SK-N-SH (cell line): ENCODE data around the gene MYO1C. TPM values are rescaled to one million over a fixed set of nuclear protein-coding genes. Genes with fewer than 3 reads are reported as not detected.

Experiments used
- CTCF ChIA-PET: fragments of 300-600, 350-600 bp; formaldehyde crosslinking; extraction: SDS; loops from one replicate; lab custom pipeline; 2021; lab: Yijun Ruan, JAX
- POLR2A ChIA-PET: fragments of 350-600 bp; sonication (Branson Sonifier 250); formaldehyde crosslinking; extraction: SDS; loops from one replicate; lab custom pipeline; 2020; ENCODE audit warnings: antibody characterized with exemption, inconsistent platforms; lab: Yijun Ruan, JAX
- DNase-seq: peaks from one replicate; pipeline ENCODE4 v3.0.0; 2012
- H2AFZ ChIP-seq: fragments of 200-600 bp; sonication (generic); 2 replicates; pipeline ENCODE4 v1.8.1; 2016; ENCODE audit warnings: antibody characterized with exemption, mild to moderate bottlenecking, low read depth
- H3F3A ChIP-seq: fragments of 200-600 bp; sonication (generic); replicated peaks from 2 replicates; pipeline ENCODE3; 2016; ENCODE audit warnings: antibody characterized with exemption, mild to moderate bottlenecking; ENCODE audit not compliant: insufficient read depth
- H3K27ac ChIP-seq, 2 experiments: fragments of 200-500 bp in 1 of 2; fragments of 200-600 bp in 1 of 2; sonication (Bioruptor generic) in 1 of 2; sonication (generic), shearing (Covaris generic) in 1 of 2; 2 replicates each; pipeline versions ENCODE4 v1.5.1 to v1.6.1; 2014 to 2016; ENCODE audit warnings: low read depth in 2 of 2, inconsistent platforms in 1 of 2, low read length in 1 of 2, mild to moderate bottlenecking in 1 of 2, mixed read lengths in 1 of 2
- H3K27me3 ChIP-seq: fragments of 200-600 bp; sonication (generic), shearing (Covaris generic); 2 replicates; pipeline ENCODE4 v1.6.1; 2016; ENCODE audit warnings: mixed run types; ENCODE audit not compliant: insufficient read depth
- H3K36me3 ChIP-seq, 2 experiments: fragments of 200-500 bp in 1 of 2; fragments of 200-600 bp in 1 of 2; sonication (Bioruptor generic) in 1 of 2; sonication (generic) in 1 of 2; replicated peaks in 1 of 2; 2 replicates each; pipeline versions ENCODE3 to v1.5.1; 2014 to 2016; ENCODE audit warnings: low read length in 1 of 2, mild to moderate bottlenecking in 1 of 2; ENCODE audit not compliant: insufficient read depth in 2 of 2, control insufficient read depth in 1 of 2
- H3K4me1 ChIP-seq, 2 experiments: fragments of 200-500 bp in 1 of 2; fragments of 200-600 bp in 1 of 2; sonication (Bioruptor generic) in 1 of 2; sonication (generic), shearing (Covaris generic) in 1 of 2; 2 replicates each; pipeline versions ENCODE4 v1.5.1 to v1.6.1; 2014 to 2016; ENCODE audit warnings: low read depth in 1 of 2, low read length in 1 of 2, mixed run types in 1 of 2; ENCODE audit not compliant: insufficient read depth in 2 of 2, control insufficient read depth in 1 of 2
- H3K4me2 ChIP-seq: fragments of 200-600 bp; sonication (generic), shearing (Covaris generic); 2 replicates; pipeline ENCODE4 v1.6.1; 2017; ENCODE audit warnings: mixed run types
- H3K4me3 ChIP-seq, 2 experiments: fragments of 200-500 bp in 1 of 2; fragments of 200-600 bp in 1 of 2; sonication (Bioruptor generic) in 1 of 2; sonication (generic), shearing (Covaris generic) in 1 of 2; 2 replicates each; pipeline versions ENCODE4 v1.5.1 to v1.8.1; 2014 to 2016; ENCODE audit warnings: low read depth in 2 of 2, inconsistent platforms in 1 of 2, low read length in 1 of 2, mild to moderate bottlenecking in 1 of 2, mixed read lengths in 1 of 2, moderate library complexity in 1 of 2
- H3K79me2 ChIP-seq: fragments of 200-600 bp; sonication (generic); 2 replicates; pipeline ENCODE4 v1.8.1; 2017; ENCODE audit warnings: mild to moderate bottlenecking; ENCODE audit not compliant: insufficient read depth
- H3K9ac ChIP-seq: fragments of 200-600 bp; sonication (generic); 2 replicates; pipeline ENCODE4 v1.6.1; 2017; ENCODE audit warnings: mixed run types
- H3K9me2 ChIP-seq: fragments of 200-600 bp; sonication (generic); 2 replicates; pipeline ENCODE4 v1.6.1; 2017; ENCODE audit warnings: mixed run types
- H3K9me3 ChIP-seq: fragments of 200-600 bp; sonication (generic); 2 replicates; pipeline ENCODE4 v1.6.1; 2017; ENCODE audit warnings: mixed run types, mild to moderate bottlenecking, moderate library complexity
- H4K20me1 ChIP-seq: fragments of 200-600 bp; sonication (generic); 2 replicates; pipeline ENCODE4 v1.6.1; 2017; ENCODE audit warnings: mild to moderate bottlenecking, mixed run types; ENCODE audit not compliant: insufficient read depth
- CHD2 ChIP-seq: fragments of 150-350 bp; IDR thresholded peaks from 2 replicates; pipeline ENCODE4 v1.6.1; 2018; ENCODE audit warnings: low read length; ENCODE audit not compliant: partially characterized antibody
- EP300 ChIP-seq, 2 experiments: IDR thresholded peaks; 2 replicates each; pipeline versions ENCODE4 v1.4.0 to v1.6.1; 2012; ENCODE audit warnings: borderline replicate concordance in 1 of 2, low read depth in 1 of 2, low read length in 1 of 2
- FOSL2 ChIP-seq: IDR thresholded peaks from 2 replicates; pipeline ENCODE4 v1.4.0; 2012; ENCODE audit warnings: low read depth, mild to moderate bottlenecking, moderate library complexity, borderline replicate concordance
- GABPA ChIP-seq: IDR thresholded peaks from 2 replicates; pipeline ENCODE4 v1.4.0; 2012; ENCODE audit warnings: low read depth, mild to moderate bottlenecking
- GATA2 ChIP-seq: sonication (generic); formaldehyde crosslinking; IDR thresholded peaks from 2 replicates; pipeline ENCODE4 v1.5.0; 2020; ENCODE audit warnings: mild to moderate bottlenecking, missing genetic modification reagents
- IRF3 ChIP-seq: fragments of 150-350 bp; IDR thresholded peaks from 2 replicates; pipeline ENCODE4 v1.6.1; 2016; ENCODE audit warnings: mild to moderate bottlenecking, low read depth, low read length
- MEF2A ChIP-seq: IDR thresholded peaks from 2 replicates; pipeline ENCODE4 v1.4.0; 2012; ENCODE audit warnings: low read depth, borderline replicate concordance
- NFIC ChIP-seq: IDR thresholded peaks from 2 replicates; pipeline ENCODE4 v1.4.0; 2012; ENCODE audit warnings: borderline replicate concordance
- NRF1 ChIP-seq: IDR thresholded peaks from 2 replicates; pipeline ENCODE4 v1.6.1; 2012; ENCODE audit warnings: low read depth, mild to moderate bottlenecking, low read length
- POLR2AphosphoS5 ChIP-seq: IDR thresholded peaks from 2 replicates; pipeline ENCODE4 v1.6.1; 2012; ENCODE audit warnings: low read depth, low read length
- RAD21 ChIP-seq: IDR thresholded peaks from 2 replicates; pipeline ENCODE4 v1.6.1; 2012; ENCODE audit warnings: mild to moderate bottlenecking, low read length
- RCOR1 ChIP-seq: fragments of 150-350 bp; IDR thresholded peaks from 2 replicates; pipeline ENCODE4 v1.6.1; 2017; ENCODE audit warnings: antibody characterized with exemption, low read length
- REST ChIP-seq: IDR thresholded peaks from 2 replicates; pipeline ENCODE4 v1.6.1; 2012; ENCODE audit warnings: mild to moderate bottlenecking, low read depth, low read length, moderate library complexity
- RFX5 ChIP-seq: IDR thresholded peaks from 2 replicates; pipeline ENCODE4 v1.6.1; 2012; ENCODE audit warnings: mild to moderate bottlenecking, improper control_type of control experiment, low read length
- RXRA ChIP-seq: IDR thresholded peaks from 2 replicates; pipeline ENCODE4 v1.4.0; 2012; ENCODE audit warnings: low read depth, mild to moderate bottlenecking, borderline replicate concordance
- SIN3A ChIP-seq: IDR thresholded peaks from 2 replicates; pipeline ENCODE4 v1.6.1; 2012; ENCODE audit warnings: low read depth, mild to moderate bottlenecking, low read length, moderate library complexity, borderline replicate concordance
- TAF1 ChIP-seq: IDR thresholded peaks from 2 replicates; pipeline ENCODE4 v1.6.1; 2012; ENCODE audit warnings: low read depth, mild to moderate bottlenecking, low read length, moderate library complexity, borderline replicate concordance
- TCF12 ChIP-seq: IDR thresholded peaks from 2 replicates; pipeline ENCODE4 v1.4.0; 2012
- WGBS: methylation state at CpG from one replicate; pipeline ENCODE4 v1.1.6; 2017; ENCODE audit warnings: low lambda C conversion rate; 5-methylcytosine and 5-hydroxymethylcytosine counted together
- polyA plus RNA-seq, 3 experiments: library from polyadenylated mRNA; depleted of rRNA; stranded (reverse); fragments of >200 nt; gene quantifications; 2 replicates each; pipeline ENCODE4 v1.2.3, GENCODE V29; 2012
- TF ChIP-seq, protein P1 (sequence below): IDR thresholded peaks from 2 replicates; pipeline ENCODE4; 2012

MYO1C gene
- polyA plus RNA-seq, 1 of the 3 experiments (the other 2 are of a cell fraction), result 102 TPM

DNA sequence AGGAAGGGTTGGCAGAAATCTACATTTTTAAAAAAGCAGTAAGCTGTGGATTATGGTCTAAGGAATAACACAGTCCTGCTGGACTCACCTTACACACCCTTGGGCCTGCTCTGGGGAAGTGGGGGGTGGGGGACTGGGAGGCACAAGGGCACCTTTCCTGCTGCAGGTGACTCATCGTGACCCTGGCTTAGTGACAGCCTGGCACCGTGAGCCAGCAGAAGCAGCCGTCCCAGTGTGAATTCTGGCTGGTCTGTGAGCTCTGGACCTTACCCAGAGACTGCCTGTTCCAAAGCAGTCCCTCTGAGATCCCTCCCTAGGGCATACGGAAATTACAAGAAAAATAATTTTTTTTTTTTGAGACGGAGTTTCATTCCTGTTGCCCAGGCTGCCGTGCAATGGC lies 32.3 kb downstream of the MYO1C start:
- Histone ChIP-seq H3K36me3 (no peaks in the 10 kb centered on the region), H3K4me2 (no peak overlapping the region), H3K27ac (0 out of 4 replicates have a peak overlapping the region, but pooled peaks of 1 of the 2 experiments have one; percentile 11), H2AFZ (no peak overlapping the region), H3K27me3 (no peaks in the 10 kb centered on the region), H3K79me2 (peaks cover 8% of the 10 kb centered on the region), H3K9me2 (no peaks in the 10 kb centered on the region), H3K9ac (no peak overlapping the region), H3K4me1 (peaks cover 3 to 5% of the 10 kb centered on the region in 2 experiments; a peak in 2 of 4 replicates), H3F3A (peaks cover 19% of the 10 kb centered on the region), H4K20me1 (peaks cover 5% of the 10 kb centered on the region; the same call in 1 of the 2 replicates), H3K9me3 (no peaks in the 10 kb centered on the region), H3K4me3 (no peak overlapping the region)
- no peak for DNase-seq
- ChIA-PET POLR2A (interaction anchor here (0.7 to 2.0 kb wide), 3 partner anchors 12 to 114 kb away, joined by 3 to 6 read pairs (median 5); no protein-coding TSS in a partner anchor), CTCF (interaction anchor here (0.8 to 1.0 kb wide), 2 partner anchors 128 to 201 kb away, joined by 3 to 4 read pairs; no protein-coding TSS in a partner anchor)
- TF ChIP-seq CHD2, result no peak
- TF ChIP-seq SIN3A, result no peak
- TF ChIP-seq IRF3, result no peak
- peak; percentile 41; the same call in 1 of the 2 replicates for TF ChIP-seq FOSL2
- 37% methylated on average over 4 of the region's 6 CpGs for WGBS

- WGBS, result 2% methylated on average over 10 of the region's 93 CpGs
- TF ChIP-seq GABPA (peak; percentile 83), RXRA (no peak), GATA2 (CRISPR knock-in tag) (no peak), RFX5 (no peak), IRF3 (no peak), REST (no peak), RAD21 (no peak), NFIC (no peak), NRF1 (peak; percentile 84), RCOR1 (no peak), EP300 (IDR thresholded peaks at IDR 0.05; ENCODE audit: borderline replicate concordance in 1 of 2, low read depth in 1 of 2, low read length in 1 of 2) (no peak; a peak in 1 of 4 replicates), POLR2AphosphoS5 (peak; percentile 84), MEF2A (no peak), TAF1 (peak; percentile 74), TCF12 (no peak)
- TF ChIP-seq, protein P1, sequence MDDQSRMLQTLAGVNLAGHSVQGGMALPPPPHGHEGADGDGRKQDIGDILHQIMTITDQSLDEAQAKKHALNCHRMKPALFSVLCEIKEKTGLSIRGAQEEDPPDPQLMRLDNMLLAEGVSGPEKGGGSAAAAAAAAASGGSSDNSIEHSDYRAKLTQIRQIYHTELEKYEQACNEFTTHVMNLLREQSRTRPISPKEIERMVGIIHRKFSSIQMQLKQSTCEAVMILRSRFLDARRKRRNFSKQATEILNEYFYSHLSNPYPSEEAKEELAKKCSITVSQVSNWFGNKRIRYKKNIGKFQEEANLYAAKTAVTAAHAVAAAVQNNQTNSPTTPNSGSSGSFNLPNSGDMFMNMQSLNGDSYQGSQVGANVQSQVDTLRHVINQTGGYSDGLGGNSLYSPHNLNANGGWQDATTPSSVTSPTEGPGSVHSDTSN, result no peak
Observed at GRCh38 chr17:1455797-1456599, 36.5 kb downstream of the MYO1C start, which contains the start of gene CRK. CRK (minus strand) TSS chr17:1456232; CDS start chr17:1456117, 115 bp downstream.

More at GRCh38 chr17:1455797-1456599, 36.5 kb downstream of the MYO1C start, which contains the start of gene CRK:
- Histone ChIP-seq H3K9me2 (no peaks in the 10 kb centered on the region), H3K27me3 (no peaks in the 10 kb centered on the region), H3K27ac (peak within 1 kb of the TSS; percentile 77 to 92), H3K36me3 (peaks cover 3 to 11% of the 10 kb centered on the region in 2 experiments), H3K4me1 (peaks cover 5 to 8% of the 10 kb centered on the region in 2 experiments; a peak in 2 of 4 replicates), H3F3A (peaks cover 23% of the 10 kb centered on the region), H4K20me1 (peaks cover 48% of the 10 kb centered on the region), H3K4me2 (peak within 1 kb of the TSS; percentile 91), H3K4me3 (peak within 1 kb of the TSS; percentile 78), H3K9me3 (no peaks in the 10 kb centered on the region), H2AFZ (peak within 1 kb of the TSS; percentile 90), H3K9ac (peak within 1 kb of the TSS; percentile 98), H3K79me2 (peaks cover 50% of the 10 kb centered on the region)
- peak; percentile 100 for DNase-seq
- CTCF ChIA-PET, result interaction anchor here (1.3 to 2.0 kb wide), 4 partner anchors 23 to 91 kb away, joined by 3 to 8 read pairs (median 8); partner anchors contain the start of gene INPP5K
- POLR2A ChIA-PET, result interaction anchor here (0.6 to 1.7 kb wide), 4 partner anchors 10 to 70 kb away, joined by 3 to 6 read pairs (median 3); partner anchors contain the start of gene YWHAE
